DMS153 (cell line): Measurements from ENCODE around the gene FAM107A.

Experiments
- DNase-seq: peaks from one replicate; lab custom pipeline; 2025; lab: John Stamatoyannopoulos, UW

The FAM107A gene

DNA sequence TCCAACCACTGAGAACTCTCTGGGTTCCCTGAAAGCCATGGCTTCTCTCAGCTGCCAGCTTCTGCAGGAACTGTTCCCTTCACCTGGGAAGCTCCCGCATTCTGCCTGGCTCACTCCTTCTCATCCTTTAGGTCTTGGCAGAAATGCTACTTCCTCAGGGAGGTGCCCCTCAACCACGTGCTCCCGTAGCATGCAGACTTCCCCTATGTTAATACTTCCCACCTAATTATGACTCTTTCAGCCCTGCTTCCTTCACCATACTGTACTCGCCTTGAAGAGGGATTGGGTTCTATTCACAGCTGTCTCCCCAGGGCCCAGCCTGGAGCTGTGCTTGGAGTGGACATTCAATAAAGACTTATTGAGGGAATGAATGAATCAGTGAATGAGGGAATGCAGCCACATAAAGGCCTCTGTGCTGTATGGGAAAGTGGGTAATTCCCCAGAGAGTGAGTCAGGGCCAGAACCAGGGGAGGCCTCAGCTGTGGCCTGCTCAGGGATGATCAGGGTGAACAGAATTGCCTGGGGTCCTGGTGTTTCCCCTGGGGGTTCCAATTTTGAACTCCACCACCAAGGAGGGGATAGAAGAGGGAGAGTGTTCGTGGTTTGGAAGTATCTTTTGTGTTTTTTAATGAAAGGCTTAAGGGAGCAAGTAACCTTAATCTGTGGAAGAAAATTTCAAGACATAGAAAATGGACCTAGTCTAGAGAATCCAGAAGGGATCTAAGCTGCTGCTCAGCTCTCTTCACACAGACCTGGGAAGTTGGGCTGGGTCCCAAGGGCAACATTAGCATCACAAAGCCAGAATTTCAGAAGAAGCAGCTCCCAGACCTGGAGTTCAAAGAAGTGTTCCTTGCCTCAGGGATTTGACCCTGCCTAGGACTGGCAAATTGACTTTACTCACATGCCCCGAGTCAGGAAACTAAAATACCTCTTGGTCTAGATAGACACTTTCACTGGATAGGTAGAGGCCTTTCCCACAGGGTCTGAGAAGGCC is 14.6 kb upstream of the FAM107A start:
- DNase-seq, result no peak

DNA sequence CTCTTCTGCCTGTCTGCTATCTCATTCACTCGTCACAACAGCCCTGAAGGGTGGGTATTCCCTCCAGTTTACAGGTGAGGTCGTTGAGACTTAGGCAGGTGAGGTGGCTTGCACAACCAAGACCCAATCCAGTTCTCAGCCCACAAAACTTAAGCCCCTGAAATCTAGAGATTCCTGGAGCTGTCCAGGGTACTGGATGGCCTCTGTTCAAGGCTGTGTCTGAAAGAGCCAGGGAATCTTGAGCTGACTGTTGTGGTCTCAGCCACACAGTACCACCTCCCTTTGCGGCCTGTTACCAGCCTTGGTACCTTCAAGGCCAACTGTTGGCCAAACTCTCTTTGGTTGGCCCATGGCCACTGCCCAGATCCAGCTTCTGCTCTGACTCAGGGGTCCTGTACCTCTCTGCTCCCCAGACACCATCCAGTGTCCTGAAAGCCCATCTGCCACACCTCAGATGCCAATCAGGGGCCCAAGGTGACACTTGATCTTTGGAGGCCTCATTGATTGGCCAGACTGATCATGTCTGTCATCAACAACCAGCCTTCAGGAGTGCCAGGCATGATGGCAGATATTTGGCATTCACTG is 10.9 kb upstream of the FAM107A start:
- DNase-seq, result no peak

DNA sequence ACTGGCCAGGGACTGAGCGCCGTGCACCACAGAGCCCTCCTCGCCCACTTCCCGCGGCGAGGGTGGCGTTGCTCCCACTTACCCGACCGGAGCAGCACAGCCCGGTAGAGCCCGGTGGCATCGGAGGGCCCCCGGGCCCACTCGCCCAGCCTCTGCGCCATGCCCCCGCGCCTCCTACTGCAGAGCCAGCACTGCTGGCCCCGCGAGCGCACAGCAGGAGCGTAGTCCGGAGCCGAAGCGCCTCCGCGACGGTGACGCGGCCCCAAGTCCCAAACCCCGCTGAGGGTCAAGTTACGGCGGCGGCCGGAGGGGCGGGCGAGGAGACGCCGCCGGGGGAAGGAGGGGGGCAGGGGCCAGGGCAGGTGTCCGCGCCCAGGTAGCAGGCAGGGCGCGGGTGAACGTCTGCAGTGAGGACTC is 9.6 kb upstream of the FAM107A start:
- DNase-seq, result no peak

DNA sequence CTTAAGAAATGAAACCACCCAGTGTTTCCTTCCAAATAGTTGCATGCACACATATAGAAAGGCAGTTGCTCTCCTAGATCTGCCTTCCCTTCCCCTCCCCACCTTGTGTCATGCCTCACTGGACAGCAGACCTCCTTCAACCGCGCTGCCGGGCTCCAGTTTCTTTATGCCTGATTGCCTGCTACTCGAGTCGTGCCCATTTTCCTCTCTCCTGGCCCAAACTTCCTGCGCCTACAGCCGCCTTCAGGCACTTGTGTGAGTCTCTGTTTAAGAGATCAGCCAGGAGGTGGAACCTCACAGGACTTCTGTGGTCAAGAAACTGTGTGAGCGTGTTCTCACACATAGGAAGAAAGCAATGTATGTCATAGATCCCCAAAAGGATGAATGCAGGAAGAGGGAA is 8.8 kb upstream of the FAM107A start:
- no peak for DNase-seq

DNA sequence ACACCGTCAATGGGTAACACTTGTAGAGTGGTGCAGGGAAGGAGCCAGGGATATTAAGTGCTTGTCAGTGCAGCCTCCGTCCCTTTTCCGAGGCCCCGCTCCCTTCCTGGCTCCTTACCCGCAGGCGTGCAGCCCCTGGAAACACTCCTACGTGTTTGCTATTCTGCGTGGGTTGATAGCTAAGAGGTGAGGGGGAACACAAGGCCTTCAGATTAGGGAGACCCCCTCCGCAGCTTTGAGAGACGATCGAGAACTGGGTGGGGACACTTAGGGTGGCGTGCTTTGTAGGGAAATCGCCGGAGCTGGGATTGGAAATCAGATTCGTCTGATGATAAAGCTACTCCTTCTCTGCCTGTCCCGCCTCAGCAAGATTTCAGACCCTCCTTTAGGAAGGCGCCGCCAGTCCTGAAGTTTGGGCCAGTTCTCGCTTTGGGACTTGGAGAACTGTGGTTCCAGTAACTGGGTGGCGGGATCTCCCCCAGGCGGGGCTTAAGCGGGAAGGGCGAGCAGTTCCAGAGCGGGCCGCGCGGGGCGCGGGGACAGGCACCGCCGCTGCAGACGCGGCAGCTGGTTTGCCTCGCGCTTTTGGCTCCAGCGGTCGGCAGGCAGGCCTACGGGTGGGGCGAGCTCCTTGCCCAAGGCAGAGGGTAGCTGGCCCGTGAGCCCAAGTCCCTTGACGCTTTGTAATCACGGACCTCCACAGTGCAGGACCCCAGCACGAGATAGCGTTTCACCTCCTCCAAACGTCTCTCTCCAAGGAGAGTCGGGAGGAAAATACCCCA is 8.0 kb upstream of the FAM107A start:
- no peak for DNase-seq

DNA sequence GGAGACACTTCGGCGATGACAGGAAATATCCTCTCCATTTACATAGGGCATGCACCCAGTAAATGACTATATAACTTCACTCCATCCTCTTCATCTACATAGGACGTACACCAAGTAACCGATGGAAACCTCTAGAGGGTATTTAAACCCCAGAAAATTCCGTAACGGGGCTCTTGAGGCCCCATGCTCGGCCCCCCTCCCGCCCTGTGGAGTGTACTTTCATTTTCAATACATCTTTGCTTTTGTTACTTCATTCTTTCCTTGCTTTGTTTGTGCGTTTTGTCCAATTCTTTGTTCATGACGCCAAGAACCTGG is 7.5 kb upstream of the FAM107A start:
- no peak for DNase-seq

DNA sequence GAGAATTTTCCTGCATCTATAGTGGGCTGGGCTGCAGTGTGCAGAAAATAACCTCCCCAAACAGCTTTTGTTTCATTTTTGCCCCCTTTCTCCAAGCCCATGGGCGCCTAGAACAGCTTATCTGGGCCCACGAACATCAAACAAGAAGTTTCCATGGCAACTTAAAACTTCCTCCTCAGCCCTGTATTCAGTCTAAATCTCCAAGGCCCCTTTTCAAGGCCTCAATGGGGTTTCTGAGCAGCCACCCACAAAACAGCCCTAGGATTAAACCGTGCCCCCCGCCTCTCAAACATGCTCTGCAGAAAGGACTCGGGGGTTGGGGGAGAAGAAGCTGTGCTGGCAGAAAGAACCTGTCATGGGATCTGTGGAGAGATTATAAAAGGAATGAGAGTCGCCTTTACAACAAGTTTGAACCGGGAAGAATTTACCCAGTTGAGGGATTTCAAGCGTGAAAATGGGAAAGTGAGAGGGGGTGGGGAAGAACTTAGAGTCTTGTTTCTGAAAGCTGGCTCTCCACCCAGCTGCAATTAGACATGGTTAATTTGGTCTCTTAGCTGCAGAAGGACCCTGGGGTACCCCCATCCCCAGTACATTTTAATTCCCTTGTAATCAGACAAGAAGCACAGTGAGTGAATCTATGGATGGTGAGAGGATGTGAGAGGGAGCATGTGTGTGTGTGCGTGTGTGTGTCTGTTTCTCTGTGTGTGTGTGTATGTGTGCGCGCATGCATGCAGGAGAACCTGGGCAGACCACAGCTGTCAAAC is 4.3 kb upstream of the FAM107A start:
- no peak for DNase-seq

DNA sequence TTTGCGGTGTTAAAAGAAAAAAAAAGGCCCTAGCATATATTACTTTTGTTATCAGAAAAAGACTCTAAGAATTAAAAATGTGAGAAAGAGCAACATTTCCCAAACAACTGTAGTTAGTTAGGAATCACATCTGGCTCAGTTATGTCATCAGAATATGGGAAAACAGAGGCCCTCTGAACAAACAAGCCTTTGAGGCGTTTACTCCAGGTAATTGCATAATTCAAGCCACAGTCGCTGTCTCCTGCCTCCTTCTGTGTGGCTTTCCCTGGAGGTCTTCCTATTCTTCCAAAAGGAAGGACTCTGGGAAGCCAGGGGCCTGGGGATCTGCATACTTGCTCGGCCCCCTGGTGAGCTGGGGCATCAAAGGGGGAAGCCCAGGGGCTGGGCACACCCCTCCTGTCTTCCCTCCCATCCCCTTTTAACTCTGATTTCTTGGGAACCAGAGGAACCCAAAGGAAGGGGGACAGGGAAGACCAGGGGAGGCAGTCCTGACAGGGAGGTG is 3.7 kb upstream of the FAM107A start:
- no peak for DNase-seq

DNA sequence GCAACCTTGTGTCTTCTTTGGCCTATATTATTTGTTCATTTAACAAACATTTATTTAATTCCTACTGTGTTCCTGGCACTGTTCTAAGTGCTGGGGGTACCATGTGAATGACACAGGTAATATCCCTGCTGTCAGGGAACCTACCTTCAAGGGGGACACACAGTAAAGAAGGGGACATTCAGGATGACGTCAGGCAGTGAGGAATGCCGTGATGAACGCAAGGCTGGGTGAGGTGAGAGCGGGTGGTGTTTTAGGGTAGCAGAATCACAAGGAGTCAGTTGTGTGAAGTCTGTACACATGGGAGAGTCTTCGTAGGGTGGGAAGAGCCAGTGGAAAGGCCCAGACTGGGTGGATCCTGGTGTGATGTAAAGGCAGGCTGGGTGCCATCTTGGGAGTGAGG is 1.7 kb upstream of the FAM107A start:
- DNase-seq, result no peak

DNA sequence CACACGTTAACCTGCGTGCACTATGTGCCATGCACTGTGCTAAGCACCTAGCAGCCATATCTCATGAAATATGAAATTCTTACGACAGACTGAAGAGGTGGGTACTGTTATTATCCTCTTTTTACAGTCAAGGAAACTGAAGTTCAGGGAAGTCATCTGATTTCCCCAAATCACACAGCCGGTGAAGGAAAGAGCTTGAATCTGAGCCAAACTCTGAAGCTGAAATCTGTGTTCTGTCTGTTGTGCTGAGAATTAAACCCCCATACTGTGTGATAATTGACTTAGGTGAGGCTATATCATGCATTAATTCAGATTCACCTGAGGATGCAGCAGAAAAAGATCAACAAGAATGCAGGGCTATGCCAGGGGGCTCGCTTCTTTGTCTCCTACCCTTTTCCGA is 475 bp downstream of the FAM107A start:
- no peak for DNase-seq

DNA sequence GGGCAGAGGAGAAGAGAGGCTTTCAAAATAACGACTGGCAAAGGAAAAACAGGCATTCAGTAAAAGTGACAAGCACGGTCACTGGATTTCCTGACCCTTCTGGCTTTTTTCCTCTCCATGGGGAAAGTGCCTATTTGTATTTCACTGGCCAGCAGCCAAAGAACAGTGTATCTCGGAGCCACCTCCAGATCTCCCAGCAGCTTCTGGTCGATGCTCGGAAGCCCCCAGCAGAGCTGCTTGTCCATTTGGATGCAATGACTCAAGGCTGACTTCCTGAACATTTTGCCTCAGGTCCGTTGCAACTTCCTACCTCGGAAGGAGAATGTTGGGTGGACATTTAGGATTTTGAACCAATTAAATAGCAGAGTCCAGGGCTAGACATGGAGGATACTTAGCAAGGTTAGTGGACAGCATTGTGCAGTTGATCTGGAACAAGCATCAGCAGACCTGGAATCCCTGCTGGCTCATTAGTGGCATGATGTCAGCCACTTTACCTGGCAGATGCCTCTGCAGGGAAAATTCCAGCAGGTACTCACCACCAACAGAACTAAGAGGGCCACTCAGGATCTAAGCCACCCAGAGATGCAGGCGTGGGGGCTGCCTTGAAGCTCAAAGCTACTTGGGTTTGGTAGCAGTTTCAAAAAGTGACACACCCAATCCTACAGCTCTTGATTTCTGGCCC is 1.1 kb downstream of the FAM107A start:
- DNase-seq, result no peak

DNA sequence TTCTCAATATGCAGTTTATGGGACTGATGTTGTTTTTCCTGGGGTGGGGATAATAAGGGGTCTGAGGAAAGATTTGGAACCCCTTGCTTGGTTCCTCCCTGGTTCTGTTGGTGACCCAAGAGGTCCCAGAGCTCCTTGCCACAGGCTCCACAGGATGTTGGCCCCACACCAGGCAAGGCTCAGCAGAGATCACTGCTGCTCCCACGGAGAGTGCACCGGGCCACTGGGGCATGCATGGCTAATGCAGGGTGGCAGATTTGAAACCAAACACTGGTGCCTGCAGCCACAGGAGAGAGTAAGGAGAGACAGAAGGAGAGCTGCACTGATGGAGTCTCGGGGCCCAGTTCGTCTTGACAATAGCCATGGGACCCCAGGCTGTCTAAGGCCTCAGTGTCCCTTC is 2.5 kb downstream of the FAM107A start:
- no peak for DNase-seq

DNA sequence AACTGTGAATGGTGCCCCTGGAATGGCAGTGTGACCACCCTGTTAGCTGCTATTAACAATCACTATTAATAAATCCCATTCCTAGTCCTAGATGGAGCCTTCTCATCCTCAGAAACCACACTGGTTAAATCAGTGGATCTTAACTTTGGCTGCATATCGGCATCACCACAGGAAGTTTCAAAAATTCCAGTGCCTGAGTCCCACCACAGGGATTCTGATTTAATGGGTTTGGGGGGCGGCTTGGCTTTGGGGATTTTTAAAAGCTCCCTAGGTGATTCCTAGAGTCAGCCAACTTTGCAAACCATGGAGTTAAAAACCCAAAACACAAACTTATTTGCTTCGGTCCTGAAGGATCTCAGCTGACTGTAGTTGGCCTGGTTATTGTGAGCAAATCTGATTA is 3.1 kb downstream of the FAM107A start:
- DNase-seq, result no peak

DNA sequence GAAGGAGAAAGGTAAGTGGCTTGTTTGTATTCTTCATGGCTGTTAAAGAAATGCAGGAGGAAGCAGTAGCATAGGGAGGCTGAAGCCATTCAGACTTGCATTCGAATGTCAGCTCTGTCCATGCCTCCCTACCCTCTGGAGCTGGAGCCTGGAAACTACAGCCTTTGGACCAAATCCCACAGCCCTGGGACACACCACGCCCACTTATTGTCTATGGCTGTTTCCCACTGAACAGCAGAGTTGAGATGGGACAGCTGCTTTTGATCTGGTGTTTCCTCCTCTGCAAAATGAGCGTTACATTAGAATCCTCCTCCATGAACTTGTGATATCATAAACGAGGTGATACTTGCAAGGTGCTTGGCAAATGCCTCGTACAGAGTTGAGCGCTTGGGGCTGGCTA is 3.6 kb downstream of the FAM107A start:
- DNase-seq, result no peak

DNA sequence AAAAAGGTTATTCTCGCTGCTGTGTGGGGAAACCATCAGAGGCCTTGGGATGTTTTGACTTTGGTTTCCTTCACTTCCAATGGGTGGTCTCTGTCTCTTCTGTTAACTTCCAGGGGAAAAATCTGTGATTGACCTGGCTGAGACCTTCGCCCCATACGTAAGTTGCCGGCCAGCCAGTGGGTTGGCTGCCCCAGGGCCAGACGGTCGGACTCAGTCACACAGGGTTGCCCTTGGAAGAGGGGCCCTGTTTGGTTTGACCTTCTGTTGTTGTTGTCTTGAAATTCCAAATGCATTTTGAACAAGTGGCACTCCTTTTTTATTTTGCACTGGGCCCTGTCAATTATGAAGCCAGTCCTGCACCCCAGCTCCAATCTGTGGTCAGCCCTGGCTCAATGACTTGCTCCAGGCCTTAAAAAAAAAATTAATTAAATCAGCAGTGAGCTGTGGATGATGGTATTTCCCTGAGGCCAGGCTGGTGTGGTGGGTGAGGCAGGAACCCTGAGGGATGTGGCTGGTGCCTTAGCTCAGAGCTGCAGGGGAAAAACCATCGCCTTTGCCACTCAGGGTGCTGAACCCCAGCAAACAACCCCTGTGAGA is 4.5 kb downstream of the FAM107A start:
- no peak for DNase-seq

DNA sequence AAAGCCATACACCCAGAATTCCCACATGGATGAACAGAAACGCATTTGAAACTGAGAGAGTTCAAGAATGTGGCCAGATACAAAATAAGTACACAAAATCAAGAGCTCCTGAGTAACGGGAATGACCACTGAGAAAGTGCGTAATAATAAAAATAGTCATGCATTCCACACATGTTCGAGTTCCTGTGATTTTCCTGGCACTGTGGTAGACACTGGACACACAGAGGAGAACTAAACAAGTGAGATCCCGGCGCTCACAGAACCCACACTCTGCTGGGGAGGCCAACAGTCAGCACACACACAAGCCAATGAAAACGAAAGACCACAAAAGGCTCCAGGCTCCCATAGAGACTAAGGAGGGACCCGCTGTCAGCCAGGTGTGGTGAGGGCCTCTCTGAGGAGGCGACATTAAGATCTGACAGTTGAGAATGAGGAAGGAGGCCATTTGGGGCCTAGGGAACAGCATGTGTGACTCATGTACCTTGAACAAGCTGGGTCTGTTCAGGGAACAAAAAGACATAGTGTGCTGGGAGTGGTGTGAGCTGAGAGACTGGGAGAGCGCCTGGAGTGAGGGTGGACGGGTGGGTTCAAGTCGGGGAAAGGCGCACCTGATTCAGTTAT is 5.1 kb downstream of the FAM107A start:
- DNase-seq, result no peak

DNA sequence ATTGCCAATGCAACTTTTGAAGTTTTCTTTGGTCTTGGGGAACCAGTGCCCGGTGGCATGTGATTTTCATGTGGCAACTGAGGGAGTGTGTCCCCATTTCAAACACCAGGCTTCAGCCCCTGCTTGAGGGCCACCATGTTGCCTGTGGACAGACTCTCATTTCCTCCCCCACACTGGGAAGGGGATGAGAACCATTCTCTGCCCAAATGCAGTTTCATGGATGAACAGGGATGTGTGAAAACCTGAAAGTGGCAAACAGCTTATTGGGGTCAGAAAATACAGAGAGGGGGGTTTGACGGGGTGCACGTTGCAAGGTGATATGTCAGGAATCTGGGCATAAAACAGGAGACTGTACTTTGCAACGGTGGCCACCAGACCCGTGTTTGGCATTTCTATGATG is 6.3 kb downstream of the FAM107A start:
- no peak for DNase-seq

DNA sequence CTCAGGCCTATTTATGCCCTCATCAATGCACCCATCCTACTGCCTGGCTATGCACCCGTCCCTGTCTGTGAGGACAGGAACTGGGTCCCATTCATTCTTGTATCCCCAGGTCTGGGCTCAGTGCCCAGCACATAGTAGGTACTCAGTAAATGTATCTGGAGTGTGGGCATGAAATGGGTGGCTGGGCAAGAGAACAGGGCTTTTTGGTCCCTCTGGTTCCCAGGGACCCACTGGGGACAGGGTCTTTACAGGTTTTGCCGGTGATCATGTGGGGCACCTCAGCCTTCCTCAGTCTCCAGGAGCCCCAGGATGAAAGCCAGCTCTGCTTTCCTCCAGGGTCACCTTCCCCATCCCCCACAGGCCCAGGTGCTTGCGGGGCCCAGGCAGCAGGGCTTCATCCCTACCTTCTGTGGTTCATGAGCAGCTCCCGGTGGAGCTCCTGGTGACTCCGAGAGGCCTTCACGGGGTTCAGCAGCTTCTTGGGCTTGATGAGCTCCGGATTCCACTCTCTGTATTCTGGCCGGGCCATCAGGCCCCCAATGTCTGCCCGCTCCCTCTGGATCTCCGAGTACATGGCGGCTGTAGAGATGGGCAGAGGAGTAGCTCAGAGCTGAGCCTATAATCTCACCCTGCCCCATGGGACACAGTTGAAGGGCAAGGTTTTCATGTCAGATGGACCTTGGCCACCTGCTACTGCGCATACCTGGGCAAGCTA is 7.7 kb downstream of the FAM107A start:
- no peak for DNase-seq

DNA sequence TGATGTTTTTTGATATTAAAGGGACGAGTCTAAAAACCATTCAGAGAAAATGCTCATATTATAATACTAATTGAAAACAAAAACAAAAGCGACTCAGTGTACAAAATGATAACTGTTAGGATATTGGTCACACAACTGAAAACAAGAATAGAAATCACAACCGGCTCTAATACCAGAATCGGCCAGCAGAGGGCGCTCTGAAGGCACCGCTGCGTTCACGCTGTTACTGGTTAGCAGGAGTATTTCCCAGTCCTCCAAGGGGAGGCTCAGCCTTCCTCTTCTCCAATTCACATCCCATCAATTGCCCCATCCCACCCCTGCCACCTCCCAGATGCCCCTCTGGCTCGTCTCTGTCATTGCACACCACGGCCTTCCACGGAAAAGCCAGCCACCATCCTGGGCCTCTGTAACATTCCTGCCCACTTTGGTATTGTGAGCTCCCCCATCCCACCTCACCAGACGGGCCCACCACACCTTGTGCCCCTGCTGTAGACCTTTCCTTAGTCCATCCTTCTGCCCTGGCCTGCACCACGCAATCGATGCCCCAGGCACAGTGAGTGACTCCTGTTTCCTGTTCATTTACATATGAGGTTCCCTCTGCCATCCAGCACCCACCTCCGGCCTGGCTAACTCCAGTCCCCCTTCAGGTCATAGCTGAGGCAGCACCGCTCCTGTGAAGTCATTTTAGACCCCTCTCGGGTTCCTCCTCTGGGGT is 8.5 kb downstream of the FAM107A start:
- peak; percentile 3 for DNase-seq

DNA sequence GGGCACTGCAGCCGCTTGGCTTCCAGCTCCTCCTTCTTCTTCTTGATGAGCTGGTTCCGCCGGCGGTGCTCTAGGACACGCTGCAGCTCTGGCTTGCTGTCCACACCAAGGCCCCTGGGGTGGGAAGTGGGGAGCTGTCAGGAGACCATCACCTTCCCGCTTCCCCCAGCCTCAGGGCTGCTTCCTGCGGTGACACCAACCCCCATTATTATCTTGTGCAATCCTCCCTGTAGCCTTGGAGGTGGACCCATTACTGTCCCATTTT is 10.0 kb downstream of the FAM107A start:
- no peak for DNase-seq
